ENCODE measurements around the gene CIB4.

The CIB4 gene

DNA sequence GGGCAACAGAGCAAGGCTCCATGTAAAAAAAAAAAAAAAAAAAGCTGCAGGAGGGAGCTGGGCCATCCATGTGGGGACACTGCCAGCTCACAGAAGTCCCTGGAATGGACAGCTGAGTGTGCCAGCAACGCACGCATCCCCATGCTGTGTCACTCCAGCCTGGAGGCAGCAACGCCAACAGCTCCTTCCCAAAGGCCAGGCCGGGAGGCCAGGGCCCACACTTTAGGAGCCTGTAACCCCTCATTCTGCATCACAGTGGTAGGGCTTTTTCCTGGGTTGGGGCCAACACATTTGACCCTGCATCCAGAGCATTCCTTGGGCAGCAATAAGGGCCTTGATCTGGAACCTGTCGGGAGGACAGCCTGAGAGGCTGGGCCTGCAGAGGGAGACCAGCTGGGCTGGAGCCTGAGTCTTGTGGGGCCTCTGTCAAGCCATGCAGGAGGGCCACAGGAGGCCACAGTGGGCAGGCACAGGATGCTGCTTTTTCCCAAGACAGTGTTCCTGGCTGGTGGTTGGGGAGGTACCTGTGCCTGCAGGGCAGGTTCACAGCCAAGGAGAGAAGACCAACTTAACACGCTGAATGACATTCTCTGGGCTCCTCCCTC is 34.6 kb upstream of the CIB4 start:
- no peaks in the 10 kb centered on the region for H3K4me1 ChIP-seq (ENCODE audit: control insufficient read depth, insufficient read depth, low read length, poor library complexity, severe bottlenecking)
- no peak for DNase-seq
- H3K4me3 ChIP-seq (ENCODE audit: insufficient read depth, low read depth, low read length, poor library complexity, severe bottlenecking), result no peak overlapping the region
- no peak overlapping the region for H3K27ac ChIP-seq (ENCODE audit: insufficient read depth, low read length, poor library complexity, severe bottlenecking)
- no peaks in the 10 kb centered on the region for H3K36me3 ChIP-seq (ENCODE audit: control insufficient read depth, insufficient read depth, low read length)
- H3K9me3 ChIP-seq (ENCODE audit: control insufficient read depth, low read length), result no peaks in the 10 kb centered on the region
- H3K27me3 ChIP-seq (replicated peaks; ENCODE audit: control insufficient read depth, insufficient read depth, low read length, poor library complexity, severe bottlenecking), result no peaks in the 10 kb centered on the region

DNA sequence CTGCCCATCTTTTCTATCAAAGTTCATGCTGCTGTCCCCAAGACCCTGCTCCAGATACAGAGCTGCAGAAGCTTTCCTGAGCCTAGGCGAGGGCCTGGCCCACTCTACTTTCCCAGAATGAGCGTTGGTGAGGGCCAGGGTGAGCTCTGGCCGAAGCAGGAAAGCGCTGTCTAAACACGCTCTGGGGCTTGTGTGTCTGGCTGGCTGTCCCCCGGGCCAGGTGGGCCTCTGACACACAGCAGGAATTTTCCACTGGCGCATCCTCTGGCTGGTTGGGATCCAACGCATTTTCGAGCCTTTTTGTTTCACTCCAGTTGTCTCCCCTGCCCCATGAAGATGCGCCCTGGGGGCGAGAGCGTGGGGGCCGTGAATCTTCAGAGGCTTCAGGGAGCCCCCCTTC is 33.6 kb upstream of the CIB4 start:
- Histone ChIP-seq H3K4me3 (ENCODE audit: insufficient read depth, low read depth, low read length, poor library complexity, severe bottlenecking) (no peak overlapping the region), H3K9me3 (ENCODE audit: control insufficient read depth, low read length) (no peaks in the 10 kb centered on the region), H3K27me3 (replicated peaks; ENCODE audit: control insufficient read depth, insufficient read depth, low read length, poor library complexity, severe bottlenecking) (no peaks in the 10 kb centered on the region), H3K4me1 (ENCODE audit: control insufficient read depth, insufficient read depth, low read length, poor library complexity, severe bottlenecking) (no peaks in the 10 kb centered on the region), H3K27ac (ENCODE audit: insufficient read depth, low read length, poor library complexity, severe bottlenecking) (no peak overlapping the region), H3K36me3 (ENCODE audit: control insufficient read depth, insufficient read depth, low read length) (no peaks in the 10 kb centered on the region)
- DNase-seq, result no peak

DNA sequence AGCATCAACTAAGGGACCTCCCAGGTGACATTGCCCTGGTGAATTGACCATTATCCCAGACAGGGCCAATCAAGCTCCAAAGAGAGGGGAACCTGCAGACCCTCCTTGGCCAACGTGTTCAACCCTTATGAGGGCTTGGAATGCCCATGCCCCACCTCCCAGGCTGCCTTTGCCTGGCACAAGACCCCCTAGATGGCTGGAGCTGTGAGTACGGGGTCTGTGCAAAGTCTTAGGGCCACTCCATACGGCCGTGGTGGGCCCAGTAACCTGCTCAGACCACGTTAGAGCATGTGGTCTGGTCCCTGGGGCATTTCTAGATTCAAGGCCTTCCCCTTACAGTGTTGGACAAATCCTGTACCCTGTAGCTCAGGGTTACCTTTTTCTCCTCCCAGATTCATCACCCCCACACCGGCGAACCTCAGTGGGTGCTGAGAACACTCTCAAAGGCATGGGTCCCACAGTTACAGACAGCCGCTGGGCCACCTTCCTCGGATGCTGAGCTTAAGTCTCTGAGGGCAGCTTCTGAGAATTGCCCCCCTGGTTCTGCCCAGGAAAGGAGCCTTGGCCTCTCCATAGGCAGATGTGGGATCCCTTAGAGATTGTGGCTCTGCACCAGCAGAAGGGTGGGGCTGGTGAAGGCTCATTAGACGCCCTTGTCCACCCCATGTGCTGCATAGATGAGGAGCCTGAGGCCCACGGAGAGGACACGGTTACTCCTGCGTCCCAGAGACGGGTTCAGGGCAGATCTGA is 33.0 kb upstream of the CIB4 start:
- no peaks in the 10 kb centered on the region for H3K4me1 ChIP-seq (ENCODE audit: control insufficient read depth, insufficient read depth, low read length, poor library complexity, severe bottlenecking)
- DNase-seq, result no peak
- H3K9me3 ChIP-seq (ENCODE audit: control insufficient read depth, low read length), result no peaks in the 10 kb centered on the region
- H3K4me3 ChIP-seq (ENCODE audit: insufficient read depth, low read depth, low read length, poor library complexity, severe bottlenecking), result no peak overlapping the region
- no peaks in the 10 kb centered on the region for H3K36me3 ChIP-seq (ENCODE audit: control insufficient read depth, insufficient read depth, low read length)
- H3K27me3 ChIP-seq (replicated peaks; ENCODE audit: control insufficient read depth, insufficient read depth, low read length, poor library complexity, severe bottlenecking), result no peaks in the 10 kb centered on the region
- no peak overlapping the region for H3K27ac ChIP-seq (ENCODE audit: insufficient read depth, low read length, poor library complexity, severe bottlenecking)

DNA sequence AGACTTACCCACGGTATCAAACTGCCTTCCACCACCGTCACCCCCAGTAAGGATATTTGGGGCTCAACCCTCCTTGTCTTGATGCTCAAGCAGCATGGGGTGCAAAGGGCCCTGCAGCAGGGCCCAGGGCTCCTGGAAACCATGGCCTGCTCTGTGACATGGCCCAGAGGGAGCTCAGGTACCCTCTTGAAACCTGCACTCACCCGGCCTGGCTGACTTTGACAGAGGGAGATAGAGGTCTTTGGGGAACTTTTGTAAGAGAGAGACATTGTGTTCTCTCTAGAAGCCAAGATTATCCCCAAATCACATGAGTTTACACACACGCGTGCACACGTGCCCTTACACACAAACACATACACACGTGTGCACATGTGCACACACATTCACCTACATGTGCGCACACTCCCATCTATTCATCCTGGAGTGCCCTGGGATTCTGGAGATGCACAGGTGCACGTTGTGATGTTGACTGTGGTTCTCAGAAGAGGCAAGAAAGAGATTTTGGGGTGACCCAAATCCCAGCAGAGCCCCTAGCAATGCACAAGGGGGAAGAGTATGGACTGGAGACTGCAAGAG is 31.7 kb upstream of the CIB4 start:
- no peak overlapping the region for H3K4me3 ChIP-seq (ENCODE audit: insufficient read depth, low read depth, low read length, poor library complexity, severe bottlenecking)
- DNase-seq, result no peak
- no peak overlapping the region for H3K27ac ChIP-seq (ENCODE audit: insufficient read depth, low read length, poor library complexity, severe bottlenecking)
- H3K9me3 ChIP-seq (ENCODE audit: control insufficient read depth, low read length), result no peaks in the 10 kb centered on the region
- H3K27me3 ChIP-seq (replicated peaks; ENCODE audit: control insufficient read depth, insufficient read depth, low read length, poor library complexity, severe bottlenecking), result peaks cover under 1% of the 10 kb centered on the region
- no peaks in the 10 kb centered on the region for H3K4me1 ChIP-seq (ENCODE audit: control insufficient read depth, insufficient read depth, low read length, poor library complexity, severe bottlenecking)
- H3K36me3 ChIP-seq (ENCODE audit: control insufficient read depth, insufficient read depth, low read length), result no peaks in the 10 kb centered on the region

DNA sequence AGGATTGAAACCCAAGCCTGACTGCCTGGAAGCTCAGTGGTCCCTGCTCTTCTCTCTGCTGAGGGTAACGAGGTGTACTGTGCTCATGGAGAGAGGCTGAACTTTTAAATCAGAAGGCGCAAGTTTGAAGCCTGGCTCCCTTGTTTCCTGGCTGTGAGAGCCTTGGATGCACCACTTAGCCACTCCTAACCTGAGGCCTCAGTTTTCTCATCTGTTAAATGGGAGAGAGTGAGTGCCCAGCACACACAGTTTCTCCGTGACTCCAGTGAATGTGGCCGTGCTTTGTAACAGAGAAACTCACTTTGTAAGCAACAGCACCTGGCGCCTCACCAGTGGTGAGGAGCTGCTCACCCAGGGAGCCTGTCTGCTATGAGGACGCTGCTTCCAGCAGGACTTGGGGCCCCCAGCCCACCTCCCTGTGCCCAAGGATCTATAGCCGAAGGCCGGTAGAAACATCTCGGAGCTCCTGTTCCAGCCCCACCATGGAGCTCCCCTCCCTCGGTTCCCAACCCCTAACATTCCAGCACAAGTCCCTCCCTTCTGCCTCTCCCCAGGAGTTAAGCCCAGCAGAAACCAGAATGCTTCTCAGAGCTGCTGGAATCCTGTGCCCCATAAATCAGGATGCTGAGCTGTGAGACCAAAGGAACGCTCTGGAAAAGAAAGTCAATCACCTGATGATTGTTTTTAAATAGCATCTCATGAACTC is 31.1 kb upstream of the CIB4 start:
- Histone ChIP-seq H3K27ac (ENCODE audit: insufficient read depth, low read length, poor library complexity, severe bottlenecking) (no peak overlapping the region), H3K4me1 (ENCODE audit: control insufficient read depth, insufficient read depth, low read length, poor library complexity, severe bottlenecking) (no peaks in the 10 kb centered on the region), H3K27me3 (replicated peaks; ENCODE audit: control insufficient read depth, insufficient read depth, low read length, poor library complexity, severe bottlenecking) (peaks cover 5% of the 10 kb centered on the region), H3K9me3 (ENCODE audit: control insufficient read depth, low read length) (no peaks in the 10 kb centered on the region), H3K4me3 (ENCODE audit: insufficient read depth, low read depth, low read length, poor library complexity, severe bottlenecking) (no peak overlapping the region), H3K36me3 (ENCODE audit: control insufficient read depth, insufficient read depth, low read length) (no peaks in the 10 kb centered on the region)
- DNase-seq, result no peak

DNA sequence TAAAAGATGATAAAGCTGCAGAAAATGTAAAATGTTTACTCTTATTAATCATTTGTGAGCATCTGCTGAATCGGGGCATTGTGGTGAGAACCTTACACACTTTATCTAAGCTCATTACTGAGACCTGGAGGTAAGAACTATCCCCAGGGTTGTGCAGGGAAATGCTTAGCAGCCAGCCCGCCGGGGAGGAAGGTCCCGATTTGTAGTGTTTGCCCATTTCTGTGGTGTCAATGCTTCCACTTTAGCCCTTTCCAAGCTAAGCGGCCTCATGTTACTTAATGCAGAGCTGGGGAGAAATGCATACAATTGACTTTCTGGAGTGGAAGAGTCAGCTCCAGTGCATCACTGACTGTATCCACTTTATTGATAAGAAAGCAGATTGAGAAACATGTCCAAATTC is 30.5 kb upstream of the CIB4 start:
- H3K27ac ChIP-seq (ENCODE audit: insufficient read depth, low read length, poor library complexity, severe bottlenecking), result no peak overlapping the region
- no peaks in the 10 kb centered on the region for H3K36me3 ChIP-seq (ENCODE audit: control insufficient read depth, insufficient read depth, low read length)
- H3K4me3 ChIP-seq (ENCODE audit: insufficient read depth, low read depth, low read length, poor library complexity, severe bottlenecking), result no peak overlapping the region
- H3K9me3 ChIP-seq (ENCODE audit: control insufficient read depth, low read length), result no peaks in the 10 kb centered on the region
- H3K27me3 ChIP-seq (replicated peaks; ENCODE audit: control insufficient read depth, insufficient read depth, low read length, poor library complexity, severe bottlenecking), result peaks cover 5% of the 10 kb centered on the region
- DNase-seq, result no peak
- H3K4me1 ChIP-seq (ENCODE audit: control insufficient read depth, insufficient read depth, low read length, poor library complexity, severe bottlenecking), result no peaks in the 10 kb centered on the region

DNA sequence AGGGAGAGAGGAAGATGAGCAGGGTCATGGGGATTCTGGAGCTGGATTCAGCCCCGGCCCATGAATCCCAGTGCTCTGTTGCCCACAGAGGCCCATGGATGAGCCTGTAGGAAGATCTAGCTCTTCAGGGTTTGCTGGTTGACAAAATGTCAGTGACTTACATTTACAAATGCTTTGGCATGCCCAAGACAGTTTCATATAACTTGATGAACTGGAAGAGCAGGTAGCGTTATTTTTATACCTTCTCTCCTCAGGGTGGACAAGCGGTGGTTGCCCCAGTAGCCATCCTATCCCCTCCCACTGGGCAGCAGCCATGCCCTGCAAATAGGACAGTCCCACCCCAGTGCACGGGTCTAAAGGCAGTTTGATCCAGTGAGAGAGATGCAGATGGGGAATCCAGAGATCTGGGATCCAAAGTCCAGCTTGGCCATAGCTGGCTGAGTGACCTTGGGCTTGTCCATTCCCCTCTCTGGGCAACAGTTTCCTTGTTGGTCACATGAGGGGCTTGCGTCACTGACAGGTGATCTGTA is 29.8 kb upstream of the CIB4 start:
- H3K27ac ChIP-seq (ENCODE audit: insufficient read depth, low read length, poor library complexity, severe bottlenecking), result no peak overlapping the region
- H3K9me3 ChIP-seq (ENCODE audit: control insufficient read depth, low read length), result no peaks in the 10 kb centered on the region
- DNase-seq, result no peak
- no peak overlapping the region for H3K4me3 ChIP-seq (ENCODE audit: insufficient read depth, low read depth, low read length, poor library complexity, severe bottlenecking)
- peaks cover 5% of the 10 kb centered on the region for H3K27me3 ChIP-seq (replicated peaks; ENCODE audit: control insufficient read depth, insufficient read depth, low read length, poor library complexity, severe bottlenecking)
- no peaks in the 10 kb centered on the region for H3K36me3 ChIP-seq (ENCODE audit: control insufficient read depth, insufficient read depth, low read length)
- no peaks in the 10 kb centered on the region for H3K4me1 ChIP-seq (ENCODE audit: control insufficient read depth, insufficient read depth, low read length, poor library complexity, severe bottlenecking)

DNA sequence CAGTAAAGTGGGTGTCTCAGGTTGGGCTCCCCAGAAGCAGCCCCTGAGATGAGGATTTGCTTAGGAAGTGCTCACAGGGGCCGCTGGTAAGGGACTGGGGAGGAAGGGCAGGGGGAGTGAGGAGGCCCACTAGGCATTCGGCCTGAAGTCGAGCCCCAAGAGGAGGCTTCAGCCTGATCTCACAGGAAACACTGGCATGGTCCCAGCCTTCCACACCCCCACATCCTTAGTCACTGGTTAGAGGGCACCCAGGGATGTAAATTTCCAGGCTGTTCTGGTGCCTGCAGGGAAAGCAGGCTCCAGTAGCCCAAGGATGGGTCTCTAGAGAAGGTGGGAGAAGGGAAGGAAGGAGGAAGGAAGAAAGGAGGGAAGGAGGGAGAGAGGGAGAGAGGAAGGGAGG is 29.0 kb upstream of the CIB4 start:
- Histone ChIP-seq H3K36me3 (ENCODE audit: control insufficient read depth, insufficient read depth, low read length) (no peaks in the 10 kb centered on the region), H3K9me3 (ENCODE audit: control insufficient read depth, low read length) (no peaks in the 10 kb centered on the region), H3K4me3 (ENCODE audit: insufficient read depth, low read depth, low read length, poor library complexity, severe bottlenecking) (no peak overlapping the region), H3K27me3 (replicated peaks; ENCODE audit: control insufficient read depth, insufficient read depth, low read length, poor library complexity, severe bottlenecking) (peaks cover 5% of the 10 kb centered on the region), H3K27ac (ENCODE audit: insufficient read depth, low read length, poor library complexity, severe bottlenecking) (no peak overlapping the region), H3K4me1 (ENCODE audit: control insufficient read depth, insufficient read depth, low read length, poor library complexity, severe bottlenecking) (no peaks in the 10 kb centered on the region)
- DNase-seq, result no peak

DNA sequence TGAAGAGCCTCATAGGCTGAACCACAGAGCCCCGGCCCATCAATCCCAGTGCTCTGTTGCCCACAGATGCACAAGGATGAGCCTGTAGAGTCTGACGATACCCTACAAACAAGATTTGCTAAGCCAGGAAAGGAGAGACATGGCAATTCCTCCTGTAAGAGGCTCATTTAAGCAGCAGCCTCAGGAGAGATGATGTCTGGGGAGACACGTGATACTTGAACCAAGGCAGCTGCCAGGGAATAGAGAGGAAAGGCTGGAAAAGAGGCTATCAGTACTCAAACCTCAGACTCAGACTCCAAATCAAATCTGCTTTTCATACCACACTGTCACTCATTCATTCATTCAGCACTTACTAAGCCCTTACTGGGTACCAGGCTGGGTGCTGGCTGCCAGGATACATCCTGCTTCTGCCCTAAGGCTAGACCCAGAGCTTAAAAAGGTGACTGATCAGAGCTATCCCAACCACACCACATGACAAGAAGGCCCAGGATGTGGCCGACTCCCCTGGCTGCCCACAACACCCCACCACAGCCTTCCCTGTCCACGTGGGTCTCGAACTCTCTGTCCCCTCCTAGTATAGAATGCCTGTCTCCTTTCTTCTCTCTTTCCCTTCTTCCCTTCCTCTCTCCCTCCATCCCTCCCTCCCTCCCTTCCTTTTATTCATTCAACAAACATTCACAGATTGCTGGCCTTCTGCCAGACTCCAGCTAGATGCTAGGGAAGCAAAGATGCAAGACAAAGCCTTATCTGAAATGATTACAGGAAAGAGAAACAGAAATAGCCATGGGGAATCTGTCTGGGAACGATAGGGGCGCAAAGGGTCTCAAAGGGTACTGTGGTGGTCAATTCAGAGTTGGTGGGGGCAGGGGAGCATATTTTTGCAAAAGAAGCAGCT is 27.9 kb upstream of the CIB4 start:
- no peaks in the 10 kb centered on the region for H3K9me3 ChIP-seq (ENCODE audit: control insufficient read depth, low read length)
- H3K36me3 ChIP-seq (ENCODE audit: control insufficient read depth, insufficient read depth, low read length), result no peaks in the 10 kb centered on the region
- H3K27me3 ChIP-seq (replicated peaks; ENCODE audit: control insufficient read depth, insufficient read depth, low read length, poor library complexity, severe bottlenecking), result peaks cover 5% of the 10 kb centered on the region

More for the DNA sequence above, 27.9 kb upstream of the CIB4 start:
- Histone ChIP-seq H3K4me3 (ENCODE audit: insufficient read depth, low read depth, low read length, poor library complexity, severe bottlenecking) (no peak overlapping the region), H3K4me1 (ENCODE audit: control insufficient read depth, insufficient read depth, low read length, poor library complexity, severe bottlenecking) (no peaks in the 10 kb centered on the region), H3K27ac (ENCODE audit: insufficient read depth, low read length, poor library complexity, severe bottlenecking) (no peak overlapping the region)
- DNase-seq, result no peak
